SK-N-SH (cell line): ENCODE measurements around the gene ARHGAP23.
"Not testable (repeated sequence)": the region's sequence is repeated elsewhere in the genome, so short reads cannot be mapped to it uniquely, and the experiment has no call there.

ENCODE experiments used
- CTCF ChIP-seq: fragments of 200-600 bp; sonication (generic); IDR thresholded peaks from 2 replicates; pipeline ENCODE4 v1.6.1; 2017; ENCODE audit warnings: antibody characterized with exemption, mild to moderate bottlenecking, moderate library complexity
- ELF1 ChIP-seq: IDR thresholded peaks from 2 replicates; pipeline ENCODE4 v1.4.0; 2012
- FOSL2 ChIP-seq: IDR thresholded peaks from 2 replicates; pipeline ENCODE4 v1.4.0; 2012; ENCODE audit warnings: low read depth, mild to moderate bottlenecking, moderate library complexity, borderline replicate concordance
- GATA2 ChIP-seq: sonication (generic); formaldehyde crosslinking; IDR thresholded peaks from 2 replicates; pipeline ENCODE4 v1.5.0; 2020; ENCODE audit warnings: mild to moderate bottlenecking, missing genetic modification reagents
- POLR2AphosphoS5 ChIP-seq: IDR thresholded peaks from 2 replicates; pipeline ENCODE4 v1.6.1; 2012; ENCODE audit warnings: low read depth, low read length
- RAD21 ChIP-seq: IDR thresholded peaks from 2 replicates; pipeline ENCODE4 v1.6.1; 2012; ENCODE audit warnings: mild to moderate bottlenecking, low read length
- USF1 ChIP-seq: IDR thresholded peaks from 2 replicates; pipeline ENCODE4 v1.4.0; 2012; ENCODE audit warnings: low read depth, borderline replicate concordance

- not testable (repeated sequence) for TF ChIP-seq POLR2AphosphoS5; CTCF; RAD21; GATA2 (CRISPR knock-in tag); USF1; ELF1; FOSL2
Measured at GRCh38 chr17:38497656-38498055, 69.4 kb downstream of the ARHGAP23 start.
